Loucy (cell line): ENCODE results near the gene C2orf68.

Experiments used
- H2AFZ ChIP-seq: fragments of 200-600 bp; sonication (generic); 2 replicates; pipeline ENCODE4 v1.6.0; 2016; ENCODE audit warnings: antibody characterized with exemption, mild to moderate bottlenecking, low read length, moderate library complexity
- H3F3A ChIP-seq: fragments of 200-600 bp; 2 replicates; pipeline ENCODE4 v1.6.0; 2016; ENCODE audit warnings: antibody characterized with exemption, low read depth, mild to moderate bottlenecking
- H3K27me3 ChIP-seq: fragments of 200-600 bp; sonication (generic); 2 replicates; pipeline ENCODE4 v1.6.1; 2014; ENCODE audit warnings: low read length, mild to moderate bottlenecking; ENCODE audit not compliant: insufficient read depth, poor library complexity, severe bottlenecking
- H3K36me3 ChIP-seq: fragments of 200-600 bp; sonication (generic); 2 replicates; pipeline ENCODE4 v1.6.1; 2016; ENCODE audit warnings: low read length; ENCODE audit not compliant: insufficient read depth
- H3K4me1 ChIP-seq: fragments of 200-600 bp; sonication (generic); 2 replicates; pipeline ENCODE4 v1.5.1; 2014; ENCODE audit warnings: low read length, mild to moderate bottlenecking; ENCODE audit not compliant: insufficient read depth, poor library complexity, severe bottlenecking
- H3K4me2 ChIP-seq: fragments of 200-600 bp; sonication (generic); 2 replicates; pipeline ENCODE4 v1.6.0; 2014; ENCODE audit warnings: antibody characterized with exemption, low read length, low read depth, mild to moderate bottlenecking; ENCODE audit not compliant: poor library complexity, severe bottlenecking
- H3K4me3 ChIP-seq: fragments of 200-600 bp; sonication (generic); 2 replicates; pipeline ENCODE4 v1.5.1; 2014; ENCODE audit warnings: low read length, mild to moderate bottlenecking, mixed read lengths; ENCODE audit not compliant: poor library complexity, severe bottlenecking
- H3K79me2 ChIP-seq: fragments of 200-600 bp; sonication (generic); 2 replicates; pipeline ENCODE4 v1.6.1; 2014; ENCODE audit warnings: low read length; ENCODE audit not compliant: insufficient read depth
- H3K9ac ChIP-seq: fragments of 200-600 bp; sonication (generic); 2 replicates; pipeline ENCODE4 v1.6.0; 2014; ENCODE audit warnings: mild to moderate bottlenecking, low read depth, low read length, moderate library complexity; ENCODE audit not compliant: poor library complexity, severe bottlenecking
- H3K9me2 ChIP-seq: fragments of 200-600 bp; sonication (generic); replicated peaks from 2 replicates; pipeline ENCODE4 v1.6.1; 2016; ENCODE audit warnings: low read depth, low read length, mixed read lengths
- H3K9me3 ChIP-seq: fragments of 200-600 bp; sonication (generic); 2 replicates; pipeline ENCODE4 v1.6.1; 2014; ENCODE audit warnings: mild to moderate bottlenecking, antibody characterized with exemption, low read length, low read depth; ENCODE audit not compliant: insufficient read depth
- H4K20me1 ChIP-seq: fragments of 200-600 bp; sonication (generic); 2 replicates; pipeline ENCODE4 v1.6.0; 2014; ENCODE audit warnings: antibody characterized with exemption, low read length, mild to moderate bottlenecking; ENCODE audit not compliant: insufficient read depth, poor library complexity, severe bottlenecking
- CTCF ChIP-seq: fragments of 200-600 bp; sonication (generic); conservative IDR thresholded peaks from 2 replicates; pipeline ENCODE4 v1.5.1; 2014; ENCODE audit warnings: mild to moderate bottlenecking, antibody characterized with exemption, low read length
- EZH2phosphoT487 ChIP-seq: fragments of 200-600 bp; IDR thresholded peaks from 2 replicates; pipeline ENCODE4 v1.6.1; 2018; ENCODE audit warnings: antibody characterized with exemption, mild to moderate bottlenecking, moderate library complexity, borderline replicate concordance

The C2orf68 gene

GRCh38 chr2:85591563-85591962 lies 20.3 kb downstream of the C2orf68 start:
- Histone ChIP-seq H3K4me2 (no peak overlapping the region), H3K9me2 (no peaks in the 10 kb centered on the region), H3K79me2 (peaks cover 48% of the 10 kb centered on the region), H3K27me3 (no peaks in the 10 kb centered on the region), H3F3A (0 out of 2 replicates have a peak, but pooled peaks cover 12% of the 10 kb centered on the region), H3K4me3 (no peak overlapping the region), H4K20me1 (peaks cover 8% of the 10 kb centered on the region), H3K36me3 (no peaks in the 10 kb centered on the region), H3K4me1 (peaks cover 55% of the 10 kb centered on the region), H2AFZ (no peak overlapping the region), H3K9ac (no peak overlapping the region), H3K9me3 (no peaks in the 10 kb centered on the region)
- TF ChIP-seq CTCF (no peak), EZH2phosphoT487 (no peak)

- Histone ChIP-seq H3K79me2 (peaks cover 45% of the 10 kb centered on the region), H2AFZ (no peak overlapping the region), H3F3A (0 out of 2 replicates have a peak, but pooled peaks cover 12% of the 10 kb centered on the region), H3K27me3 (no peaks in the 10 kb centered on the region), H4K20me1 (peaks cover 2% of the 10 kb centered on the region), H3K36me3 (no peaks in the 10 kb centered on the region), H3K9ac (peak overlapping the region; percentile 56), H3K9me3 (no peaks in the 10 kb centered on the region), H3K4me1 (peaks cover 55% of the 10 kb centered on the region), H3K4me2 (peak overlapping the region; percentile 85), H3K4me3 (no peak overlapping the region), H3K9me2 (no peaks in the 10 kb centered on the region)
- TF ChIP-seq EZH2phosphoT487: no peak
- no peak for TF ChIP-seq CTCF
Observed at GRCh38 chr2:85590950-85591349, 20.9 kb downstream of the C2orf68 start.

GRCh38 chr2:85589982-85590791 lies 21.7 kb downstream of the C2orf68 start:
- TF ChIP-seq CTCF: no peak
- no peak for TF ChIP-seq EZH2phosphoT487
- Histone ChIP-seq H3K4me1 (peaks cover 61% of the 10 kb centered on the region), H3K9me3 (no peaks in the 10 kb centered on the region), H3K27me3 (no peaks in the 10 kb centered on the region), H4K20me1 (no peaks in the 10 kb centered on the region), H3K79me2 (peaks cover 48% of the 10 kb centered on the region), H3K9me2 (no peaks in the 10 kb centered on the region), H3K36me3 (no peaks in the 10 kb centered on the region), H2AFZ (no peak overlapping the region), H3F3A (0 out of 2 replicates have a peak, but pooled peaks cover 12% of the 10 kb centered on the region), H3K4me2 (peak overlapping the region; percentile 85), H3K4me3 (peak overlapping the region; percentile 8), H3K9ac (peak overlapping the region; percentile 71)
